B cell (primary cell): Measurements from ENCODE around the gene FXYD4. TPM values are rescaled to one million over a fixed set of nuclear protein-coding genes. Genes with fewer than 3 reads are reported as not detected.

Experiments used
- ATAC-seq: fragments of 200-7000 bp; cut with Tn5 transposase; one replicate; pipeline ENCODE4 v1.10.0; 2021; ENCODE audit warnings: low read depth, mild to moderate bottlenecking, moderate number of reproducible peaks, moderate library complexity
- CTCF ChIA-PET: fragments of 350-600 bp; sonication (Branson Sonifier 250); formaldehyde crosslinking; loops from one replicate; lab custom pipeline; 2021; ENCODE audit warnings: antibody characterized with exemption, inconsistent platforms; lab: Charles Lee
- POLR2A ChIA-PET: fragments of 350-600 bp; sonication (Branson Sonifier 250); formaldehyde crosslinking; loops from one replicate; lab custom pipeline; 2021; ENCODE audit warnings: antibody characterized with exemption; lab: Charles Lee
- DNase-seq: peaks from one replicate; pipeline ENCODE4 v3.0.0; 2013
- H2AFZ ChIP-seq: 2 replicates; pipeline ENCODE4 v1.6.1; 2012; ENCODE audit warnings: mild to moderate bottlenecking, low read depth, low read length; ENCODE audit not compliant: insufficient read depth, poor library complexity, severe bottlenecking
- H3K27ac ChIP-seq, 2 donors: 1 replicate in 1 of 2; 2 replicates in 1 of 2; pipeline ENCODE4 v1.5.1; 2012 to 2013; ENCODE audit warnings: low read length in 2 of 2, mild to moderate bottlenecking in 2 of 2, moderate library complexity in 1 of 2
- H3K27me3 ChIP-seq, 4 experiments: fragments of 200-600 bp in 1 of 4; sonication (generic) in 1 of 4; replicated peaks in 1 of 4; 1 replicate in 2 of 4; 2 replicates in 2 of 4; pipeline versions ENCODE4 v1.6.1 to v1.7.0; 2013 to 2016; ENCODE audit warnings: low read length in 3 of 4, mild to moderate bottlenecking in 2 of 4, mixed read lengths in 1 of 4, moderate library complexity in 1 of 4; ENCODE audit not compliant: insufficient read depth in 4 of 4, control insufficient read depth in 3 of 4; ENCODE audit errors: control extremely low read depth in 1 of 4
- H3K36me3 ChIP-seq, 2 experiments: replicated peaks in 1 of 2; 1 replicate in 1 of 2; 2 replicates in 1 of 2; pipeline versions ENCODE4 v1.6.1 to v1.7.1; 2013; ENCODE audit warnings: low read length in 1 of 2; ENCODE audit not compliant: insufficient read depth in 2 of 2, control insufficient read depth in 1 of 2; ENCODE audit errors: control extremely low read depth in 1 of 2, extremely low read depth in 1 of 2
- H3K4me1 ChIP-seq, 2 donors: fragments of 200-600 bp in 1 of 2; sonication (generic) in 1 of 2; 1 replicate in 1 of 2; 2 replicates in 1 of 2; pipeline versions ENCODE4 v1.5.1 to v1.6.1; 2013 to 2017; ENCODE audit warnings: low read length in 2 of 2; ENCODE audit not compliant: control insufficient read depth in 2 of 2, insufficient read depth in 2 of 2
- H3K4me2 ChIP-seq: replicated peaks from 2 replicates; pipeline ENCODE3; 2012; ENCODE audit warnings: mild to moderate bottlenecking, low read depth, low read length; ENCODE audit not compliant: poor library complexity, severe bottlenecking
- H3K4me3 ChIP-seq, 5 experiments: fragments of 200-600 bp in 1 of 5; sonication (generic) in 1 of 5; 1 replicate in 3 of 5; 2 replicates in 2 of 5; pipeline versions ENCODE4 v1.5.1 to v1.7.0; 2011 to 2016; ENCODE audit warnings: low read length in 4 of 5, mild to moderate bottlenecking in 4 of 5, low read depth in 2 of 5, control low read depth in 1 of 5, moderate library complexity in 1 of 5; ENCODE audit not compliant: insufficient read depth in 1 of 5; ENCODE audit errors: control extremely low read depth in 1 of 5, extremely low read depth in 1 of 5
- H3K79me2 ChIP-seq: fragments of 200-600 bp; sonication (generic); one replicate; pipeline ENCODE4 v1.6.0; 2016; ENCODE audit warnings: low read length; ENCODE audit not compliant: control insufficient read depth, insufficient read depth
- H3K9ac ChIP-seq: fragments of 200-600 bp; sonication (generic); 2 replicates; pipeline ENCODE4 v1.6.1; 2017; ENCODE audit warnings: mild to moderate bottlenecking, low read length, moderate library complexity
- H3K9me3 ChIP-seq, 3 donors: one replicate each; pipeline versions ENCODE4 v1.6.1 to v1.7.1; 2013; ENCODE audit warnings: low read length in 2 of 3; ENCODE audit not compliant: control insufficient read depth in 2 of 3, insufficient read depth in 1 of 3; ENCODE audit errors: control extremely low read depth in 1 of 3
- H4K20me1 ChIP-seq: 2 replicates; pipeline ENCODE4 v1.6.0; 2012; ENCODE audit warnings: mild to moderate bottlenecking, low read length; ENCODE audit not compliant: insufficient read depth, control insufficient read depth, poor library complexity, severe bottlenecking
- H3K27ac Mint-ChIP-seq: one replicate; pipeline ENCODE4 v1.8.0; 2021; ENCODE audit warnings: mixed read lengths
- H3K27me3 Mint-ChIP-seq: one replicate; pipeline ENCODE4 v1.8.0; 2021; ENCODE audit warnings: mixed read lengths
- H3K4me1 Mint-ChIP-seq: one replicate; pipeline ENCODE4 v1.8.0; 2021; ENCODE audit warnings: mixed read lengths
- H3K4me3 Mint-ChIP-seq: one replicate; pipeline ENCODE4 v1.8.0; 2021; ENCODE audit warnings: mixed read lengths
- H3K9me3 Mint-ChIP-seq: one replicate; pipeline ENCODE4 v1.8.0; 2022; ENCODE audit warnings: mixed read lengths; ENCODE audit not compliant: insufficient read depth
- CTCF ChIP-seq: fragments of 200-600 bp; IDR thresholded peaks from one replicate; pipeline ENCODE4 v1.8.0; 2022; ENCODE audit warnings: antibody characterized with exemption, mild to moderate bottlenecking
- EZH2 ChIP-seq: IDR thresholded peaks from 2 replicates; pipeline ENCODE4 v1.6.1; 2012; ENCODE audit warnings: borderline replicate concordance, low read depth, mild to moderate bottlenecking, moderate library complexity, low read length; ENCODE audit not compliant: insufficient read depth, poor library complexity, severe bottlenecking
- WGBS: methylation state at CpG from one replicate; pipeline ENCODE4 v1.1.5; 2013; ENCODE audit warnings: missing lambda C conversion rate; ENCODE audit not compliant: insufficient coverage; 5-methylcytosine and 5-hydroxymethylcytosine counted together
- intact Hi-C: fragments of 100-400 bp; cut with micrococcal nuclease; formaldehyde crosslinking; loops from one replicate; pipeline ENCODE4 v1.10.0; 2022
- polyA plus RNA-seq: library from polyadenylated mRNA; depleted of rRNA; stranded (reverse); fragments of >200 nt; gene quantifications from 2 replicates; pipeline ENCODE4 v1.2.3, GENCODE V29; 2012
- total RNA-seq, 2 donors: library from RNA; stranded (reverse); fragments of 120-200 nt in 1 of 2; gene quantifications; 1 replicate in 1 of 2; 2 replicates in 1 of 2; pipeline versions ENCODE4 v1.2.3 to v1.2.4, GENCODE V29; 2013 to 2022

FXYD4 gene
- total and polyA plus RNA-seq, 2 donors (not counting 1 experiment from before 2014, with no cell fraction given): not detected

- Histone ChIP-seq H3K4me3 (no peak overlapping the region), H3K9me3 (no peaks in the 10 kb centered on the region), H3K79me2 (no peaks in the 10 kb centered on the region), H4K20me1 (no peaks in the 10 kb centered on the region), H3K27me3 (no peaks in the 10 kb centered on the region), H3K4me1 (no peaks in the 10 kb centered on the region), H3K36me3 (no peaks in the 10 kb centered on the region), H3K4me2 (no peak overlapping the region), H3K9ac (no peak overlapping the region), H3K27ac (no peak overlapping the region), H2AFZ (no peak overlapping the region)
- no peaks in the 10 kb centered on the region for H3K9me3 Mint-ChIP-seq
- no peak for ATAC-seq
- no peak for TF ChIP-seq CTCF
- no peak for TF ChIP-seq EZH2
- ChIA-PET POLR2A (no interaction called here), CTCF (no interaction called here)
- H3K27me3 Mint-ChIP-seq: peaks cover 6% of the 10 kb centered on the region
- H3K27ac Mint-ChIP-seq: no peak overlapping the region
- DNase-seq: no peak
- 87% methylated on average over 7 of the region's 12 CpGs for WGBS
- no peak overlapping the region for H3K4me3 Mint-ChIP-seq
- H3K4me1 Mint-ChIP-seq: no peaks in the 10 kb centered on the region
- intact Hi-C loops: no loop called here
These were observed 4.1 kb downstream of the FXYD4 start for GRCh38 chr10:43375401-43376020.

- no peaks in the 10 kb centered on the region for H3K27me3 ChIP-seq
- no peaks in the 10 kb centered on the region for H3K79me2 ChIP-seq
- intact Hi-C loops: no loop called here
- TF ChIP-seq CTCF (no peak), EZH2 (no peak)
- H3K4me1 ChIP-seq: no peaks in the 10 kb centered on the region
- no peak overlapping the region for H3K27ac ChIP-seq
- Mint-ChIP-seq H3K4me1 (no peaks in the 10 kb centered on the region), H3K27ac (no peak overlapping the region), H3K4me3 (no peak overlapping the region), H3K27me3 (peaks cover 6% of the 10 kb centered on the region), H3K9me3 (no peaks in the 10 kb centered on the region)
- no peaks in the 10 kb centered on the region for H3K9me3 ChIP-seq
- ChIA-PET CTCF (interaction anchor here (0.5 kb wide), 1 partner anchor 84 kb away, joined by 3 read pairs; no protein-coding TSS in a partner anchor), POLR2A (no interaction called here)
- H3K9ac ChIP-seq: no peak overlapping the region
- H3K4me3 ChIP-seq: no peak overlapping the region
- 94% methylated on average over 4 of the region's 9 CpGs for WGBS
- no peaks in the 10 kb centered on the region for H3K36me3 ChIP-seq
- H2AFZ ChIP-seq: no peak overlapping the region
- H4K20me1 ChIP-seq: no peaks in the 10 kb centered on the region
- DNase-seq: no peak
- H3K4me2 ChIP-seq: no peak overlapping the region
- no peak for ATAC-seq
These were observed 4.7 kb downstream of the FXYD4 start for GRCh38 chr10:43376046-43376635.
